Retina (tissue), 1 donor: ENCODE data around the gene SLC17A9.
"Not testable (repeated sequence)": the region's sequence is repeated elsewhere in the genome, so short reads cannot be mapped to it uniquely, and the experiment has no call there.

Source experiments
- DNase-seq: peaks from one replicate; pipeline ENCODE4 v3.0.0-alpha.2; 2016

The SLC17A9 gene

DNA sequence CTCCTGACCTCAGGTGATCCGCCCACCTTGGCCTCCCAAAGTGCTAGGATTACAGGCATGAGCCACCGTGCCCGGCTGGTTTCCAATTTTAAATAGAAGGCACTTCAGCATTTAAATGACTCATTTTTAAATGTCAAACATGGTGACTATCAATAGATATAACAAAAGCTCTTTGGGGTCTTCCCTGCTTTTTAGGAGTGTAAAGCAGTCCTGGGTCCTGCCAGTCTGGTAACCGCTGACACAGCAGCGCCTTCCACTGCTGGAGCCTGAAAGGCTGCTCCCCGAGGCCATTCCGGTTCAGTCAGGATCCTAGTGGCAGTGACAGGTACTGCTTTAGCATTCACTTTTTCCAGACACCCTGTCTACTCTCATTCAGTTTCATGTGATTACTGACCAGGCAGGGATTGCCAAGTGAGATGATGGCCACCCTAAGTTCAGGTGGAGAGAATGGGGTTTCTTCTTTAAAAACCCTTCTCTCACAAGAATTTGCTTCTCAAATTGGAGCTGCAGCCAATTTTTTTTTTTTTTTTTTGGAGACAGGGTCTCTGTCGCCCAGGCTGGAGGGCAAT is 31.3 kb upstream of the SLC17A9 start:
- DNase-seq, result peak; percentile 59

DNA sequence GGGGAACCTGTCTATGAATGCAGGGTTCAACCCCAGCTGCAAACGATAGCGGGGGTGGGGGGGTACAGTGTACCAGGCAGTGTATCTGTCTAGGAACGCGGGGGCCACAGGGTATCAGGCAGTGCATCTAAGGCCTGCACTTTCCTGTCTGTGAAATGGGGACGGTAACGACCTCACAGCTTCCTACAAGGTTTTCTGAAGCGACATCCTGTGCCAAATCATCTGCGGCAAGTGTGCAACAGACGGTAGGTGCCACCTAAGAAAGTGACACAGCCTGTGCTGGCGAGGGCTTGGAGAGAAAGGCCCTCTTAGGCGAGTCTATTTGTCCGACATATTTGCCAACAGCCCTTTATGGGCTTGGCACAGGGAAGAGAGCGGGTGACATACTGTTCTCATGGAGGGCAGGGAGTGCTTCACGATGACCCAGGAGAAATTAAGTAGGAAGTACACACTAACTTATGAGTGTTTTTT is 30.0 kb upstream of the SLC17A9 start:
- no peak for DNase-seq

DNA sequence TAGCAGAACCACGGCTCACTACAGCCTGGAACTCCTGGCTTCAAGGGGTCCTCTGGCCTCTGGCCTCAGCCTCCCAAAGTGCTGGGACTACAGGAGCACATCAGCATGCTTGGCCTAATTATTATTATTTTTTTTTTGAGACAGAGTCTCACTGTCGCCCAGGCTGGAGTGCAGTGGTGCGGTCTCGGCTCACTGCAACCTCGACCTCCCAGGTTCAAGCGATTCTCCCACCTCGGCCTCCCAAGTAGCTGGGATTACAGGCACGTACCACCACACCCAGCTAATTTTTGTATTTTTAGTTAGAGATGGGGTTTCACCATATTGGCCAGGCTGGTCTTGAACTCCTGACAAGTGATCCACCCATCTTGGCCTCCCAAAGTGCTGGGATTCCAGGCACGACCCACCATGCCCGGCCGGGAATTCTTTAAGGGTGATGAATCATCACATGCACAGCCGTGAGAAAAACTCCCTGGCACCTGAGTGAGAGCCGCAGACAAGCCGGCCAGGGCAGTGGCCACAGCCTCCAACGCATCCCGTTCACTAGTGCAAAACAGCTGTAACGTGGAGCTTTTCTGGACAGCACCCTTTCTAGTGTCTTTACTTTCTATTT is 29.3 kb upstream of the SLC17A9 start:
- not testable (repeated sequence) for DNase-seq

DNA sequence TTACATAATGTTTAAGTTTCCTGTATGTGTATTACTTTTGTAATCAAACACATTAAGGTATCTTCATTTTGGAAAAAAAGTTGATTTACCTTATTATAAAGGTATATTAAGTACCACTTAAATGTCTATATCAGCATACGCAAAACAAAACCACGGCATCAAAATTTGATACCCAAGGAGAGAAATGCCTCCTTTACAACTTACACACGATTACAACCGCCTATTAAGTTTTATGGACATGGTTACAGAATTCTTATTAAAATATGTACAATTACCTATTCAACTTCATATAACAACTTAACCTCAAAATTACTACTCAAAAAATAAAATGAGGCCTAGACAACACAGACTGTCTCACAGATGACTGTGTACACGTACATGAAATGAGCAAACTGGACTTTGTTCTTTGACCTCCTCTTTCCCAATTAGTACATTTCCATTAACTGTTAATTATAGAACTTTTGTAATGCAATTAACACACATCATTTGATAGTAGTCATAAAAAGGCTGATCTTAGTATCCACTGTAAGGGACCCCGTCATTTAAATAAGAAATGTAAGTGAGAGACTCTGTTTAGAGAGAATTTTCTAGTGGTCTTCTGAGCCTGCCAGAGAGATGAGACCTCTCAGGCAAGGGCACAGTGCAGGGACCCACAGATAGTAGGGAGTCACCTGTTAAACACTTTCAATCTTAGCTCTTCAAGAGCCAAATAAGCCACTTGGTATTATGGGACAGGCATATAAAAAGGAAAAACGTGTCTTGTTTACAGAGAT is 28.7 kb upstream of the SLC17A9 start:
- no peak for DNase-seq

DNA sequence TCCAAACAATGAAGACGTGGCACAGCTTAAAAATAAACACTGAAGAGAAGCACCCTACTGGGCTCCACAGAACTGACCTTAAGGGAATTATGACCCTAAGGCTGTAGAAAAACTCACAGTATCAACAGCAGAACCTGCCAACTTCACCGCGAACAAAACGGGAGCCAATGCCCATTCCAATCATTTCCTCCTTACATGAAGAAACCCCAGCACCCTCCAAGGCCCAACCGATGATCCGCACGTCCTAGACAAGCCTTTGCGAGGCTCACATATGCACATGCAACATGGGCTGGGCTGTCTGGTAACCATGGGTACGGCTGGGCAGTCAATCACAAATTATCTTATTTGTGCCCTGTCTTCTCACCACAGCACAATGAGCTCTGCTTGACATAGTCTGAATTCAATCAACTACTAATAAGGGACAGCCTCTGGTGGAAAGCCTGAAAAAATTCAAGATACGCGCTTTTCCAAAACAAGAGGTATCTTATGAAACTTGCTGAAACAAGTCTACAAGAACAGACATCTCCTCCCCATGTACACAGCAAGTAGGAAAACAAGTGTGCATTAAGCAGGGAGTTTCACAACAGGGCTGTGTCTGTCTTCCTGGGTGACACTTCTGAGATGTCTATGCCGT is 27.9 kb upstream of the SLC17A9 start:
- peak; percentile 27 for DNase-seq

DNA sequence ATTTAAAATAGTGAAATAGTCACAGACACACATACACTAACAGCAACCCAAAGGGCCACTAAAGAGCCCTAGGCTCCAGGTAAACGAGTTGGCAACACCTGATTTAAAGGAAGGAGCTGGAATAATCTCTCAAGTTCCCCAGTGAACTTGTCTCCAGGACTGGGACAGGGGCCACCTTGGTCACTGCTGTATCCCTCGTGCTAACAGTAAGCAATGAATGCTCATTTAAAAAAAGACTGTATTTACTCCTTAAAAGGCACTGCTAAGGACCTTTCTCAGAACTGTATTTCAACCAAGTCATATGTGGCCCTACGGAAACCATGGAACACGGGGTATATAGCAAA is 27.5 kb upstream of the SLC17A9 start:
- DNase-seq, result peak; percentile 30

DNA sequence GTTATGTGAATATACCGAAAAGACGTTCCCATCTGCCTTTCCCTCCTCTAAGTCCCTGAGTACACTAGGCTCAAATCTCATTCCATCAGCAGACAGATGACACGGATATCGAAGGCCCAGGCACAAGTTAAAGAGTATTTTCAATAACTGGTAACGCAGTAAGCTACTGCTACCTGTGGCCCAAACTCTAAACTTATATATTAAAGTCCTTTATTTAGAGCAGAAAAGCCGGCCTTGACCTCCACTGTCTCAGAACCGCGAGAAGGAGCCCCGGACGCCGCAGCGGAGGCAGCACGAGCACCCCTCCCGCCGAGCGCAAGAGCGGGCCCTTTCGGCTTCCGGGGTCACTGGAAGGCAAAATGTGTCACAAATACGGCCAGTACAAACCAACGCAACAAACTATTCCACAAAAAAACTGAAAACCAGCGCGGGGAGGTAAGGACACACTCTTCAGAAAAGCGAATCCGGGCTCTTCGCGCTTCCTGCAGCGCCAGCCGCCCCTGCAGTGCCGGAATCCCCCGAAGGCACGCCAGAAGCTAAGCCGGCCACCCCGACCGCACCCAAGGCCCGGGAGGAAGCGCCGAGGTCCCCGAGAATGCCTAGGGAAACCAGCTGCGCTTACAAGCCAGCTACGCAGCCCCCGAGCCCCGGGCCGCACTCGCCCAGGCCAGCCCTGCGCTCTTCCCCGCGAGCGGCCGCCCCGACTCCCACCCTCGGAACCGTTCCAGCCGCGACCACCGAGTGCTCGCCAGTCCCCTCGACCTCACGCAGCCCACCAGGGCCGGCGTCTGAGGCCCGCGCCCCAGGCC is 26.9 kb upstream of the SLC17A9 start:
- peak; percentile 69 for DNase-seq

DNA sequence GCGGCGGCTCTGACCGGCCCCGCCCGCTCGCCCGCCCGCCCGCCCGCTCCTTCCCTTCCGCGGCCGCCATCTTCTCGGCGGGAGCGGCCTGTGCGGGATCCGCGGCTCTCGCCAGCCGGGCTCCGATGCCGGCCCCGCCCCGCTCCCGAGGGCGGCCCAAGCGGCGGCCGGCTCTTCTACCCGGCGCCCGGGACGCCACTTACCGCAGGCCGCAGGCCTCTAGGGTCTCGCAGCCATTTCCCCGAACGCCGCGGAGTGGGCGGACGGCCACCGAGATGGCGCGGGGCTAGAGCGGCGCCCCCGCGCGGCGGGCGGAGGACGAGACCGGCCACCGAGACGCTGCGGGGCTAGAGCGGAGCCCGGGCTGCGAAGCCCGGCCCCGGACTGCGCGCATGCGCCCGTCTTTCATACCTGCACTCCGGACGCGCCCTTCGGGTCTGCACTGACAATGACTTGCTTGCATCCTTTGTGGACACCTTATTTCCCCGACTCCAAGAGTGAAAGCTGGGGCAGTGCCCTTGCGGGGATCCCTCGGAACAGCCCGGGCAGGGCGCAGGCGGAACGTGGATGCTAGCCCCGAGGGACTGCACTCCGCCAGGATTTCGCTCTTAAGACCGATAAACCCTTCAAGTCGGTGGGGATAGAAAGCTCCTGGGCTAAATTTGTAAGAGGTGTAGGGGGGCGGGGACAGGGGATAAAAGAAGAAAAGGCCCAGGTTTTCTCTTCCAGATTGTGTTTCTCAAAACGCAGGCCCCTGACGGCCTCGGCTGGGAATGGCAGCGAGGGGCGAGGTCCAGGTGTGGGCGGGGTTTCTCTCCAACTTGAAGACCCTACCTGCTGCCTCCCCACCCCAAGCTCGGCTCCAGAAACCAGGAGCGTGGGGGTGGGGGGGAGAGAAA is 26.0 kb upstream of the SLC17A9 start, which contains the start of gene DIDO1:
TSS of gene DIDO1 (minus strand) at position 277 of the 899 bp plus-strand sequence.
- peak; percentile 95 for DNase-seq

DNA sequence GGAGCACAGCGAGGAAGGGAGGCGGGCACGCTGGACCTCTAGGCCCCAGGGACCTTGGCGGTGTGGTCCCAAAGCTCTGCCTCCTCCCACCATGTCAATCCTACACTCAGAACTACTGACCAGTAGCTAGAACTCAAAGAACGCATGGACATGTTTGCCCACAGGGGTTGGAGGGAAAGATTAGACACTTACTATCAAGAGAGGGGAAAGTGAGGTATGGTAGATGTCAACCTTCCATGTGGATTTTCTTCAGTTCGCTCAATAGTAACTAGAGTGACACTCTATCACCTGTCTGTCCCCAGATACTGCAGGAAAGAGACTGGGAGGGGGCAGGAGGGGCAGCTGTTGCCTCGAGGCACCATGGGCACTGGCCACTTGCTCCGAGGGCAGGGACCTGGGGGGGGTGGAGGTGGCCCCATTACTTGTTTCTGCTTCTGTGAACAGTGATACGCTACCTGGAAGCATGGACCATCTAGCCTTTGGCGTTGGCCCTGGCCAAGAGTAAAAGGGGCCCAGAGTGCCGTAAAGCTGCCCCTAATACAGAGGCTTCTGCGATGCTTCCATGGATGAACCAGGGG is 25.3 kb upstream of the SLC17A9 start:
- no peak for DNase-seq

DNA sequence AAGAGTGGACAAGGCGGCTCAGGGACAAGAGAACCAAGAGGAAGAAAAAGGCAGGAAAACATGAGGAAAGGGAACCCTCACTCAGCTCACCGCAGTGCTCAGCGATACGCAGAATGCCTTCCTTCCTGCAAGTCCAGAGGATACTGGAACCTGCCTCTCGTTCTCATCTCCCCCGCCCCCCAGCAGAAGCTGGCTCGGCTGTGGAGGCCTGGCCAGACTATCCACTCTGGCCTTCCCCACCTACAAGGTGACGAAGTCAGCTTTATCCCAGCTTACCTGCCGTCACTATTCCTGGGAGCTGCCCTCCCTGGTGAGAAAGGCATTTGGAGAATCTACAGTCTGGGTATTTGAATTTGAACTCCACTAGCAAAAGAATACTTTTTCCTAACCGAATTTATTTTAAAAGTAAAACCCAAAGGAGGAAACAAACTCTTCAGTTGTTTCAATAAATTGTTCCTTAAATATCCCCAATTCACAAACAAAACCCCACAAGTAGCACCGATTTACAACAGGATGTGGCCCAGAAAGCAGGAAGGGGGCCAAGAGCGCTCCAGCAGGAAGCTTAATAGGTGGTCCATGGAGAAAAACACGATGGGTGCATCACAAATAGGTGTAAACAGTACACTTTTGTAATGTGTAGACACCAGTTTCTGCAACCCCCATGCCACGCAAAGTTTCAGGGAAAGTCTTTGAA is 24.1 kb upstream of the SLC17A9 start:
- DNase-seq, result no peak

DNA sequence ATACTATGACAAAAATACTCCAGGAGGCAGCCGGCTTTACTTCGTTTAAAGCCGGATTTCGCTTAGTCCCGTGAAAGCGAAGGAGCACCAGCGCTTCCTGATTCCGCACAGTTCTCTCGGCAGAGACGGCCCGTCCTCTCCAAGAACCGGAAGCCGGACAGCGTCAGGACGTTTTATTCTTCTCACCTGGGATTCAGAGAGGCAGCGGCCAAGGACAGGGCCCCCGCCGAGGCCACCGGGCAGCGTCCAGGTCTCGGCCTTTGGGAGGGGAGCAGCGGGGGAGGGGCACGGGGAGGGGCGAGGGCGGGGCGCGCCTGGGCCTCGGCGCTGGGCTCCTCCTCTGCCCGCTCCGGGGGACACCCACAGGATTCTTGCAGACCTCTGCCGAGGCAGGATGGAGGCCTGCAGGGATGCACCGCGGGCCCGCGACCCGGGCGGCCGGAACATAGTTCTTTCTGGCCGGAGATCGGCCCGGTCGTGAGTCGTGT is 23.4 kb upstream of the SLC17A9 start:
- no peak for DNase-seq

DNA sequence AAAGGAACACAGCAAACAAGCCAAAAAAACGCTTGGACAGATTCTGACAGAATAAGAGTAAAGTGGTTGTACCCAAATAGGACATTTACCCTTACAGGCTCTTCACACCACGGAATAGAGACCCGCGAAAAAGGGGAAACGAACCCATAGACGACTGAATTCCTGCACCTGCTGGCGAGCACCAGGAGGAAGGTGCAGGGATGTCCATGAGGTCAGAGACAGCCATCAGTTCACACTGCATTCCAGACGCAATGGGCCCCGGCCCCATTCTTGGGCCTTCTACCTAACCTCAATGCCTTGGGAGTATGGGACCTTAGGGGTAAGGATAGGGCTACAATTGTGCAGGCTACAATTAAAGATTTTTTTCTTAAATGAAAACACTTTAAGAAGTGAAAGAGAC is 21.0 kb upstream of the SLC17A9 start:
- no peak for DNase-seq

DNA sequence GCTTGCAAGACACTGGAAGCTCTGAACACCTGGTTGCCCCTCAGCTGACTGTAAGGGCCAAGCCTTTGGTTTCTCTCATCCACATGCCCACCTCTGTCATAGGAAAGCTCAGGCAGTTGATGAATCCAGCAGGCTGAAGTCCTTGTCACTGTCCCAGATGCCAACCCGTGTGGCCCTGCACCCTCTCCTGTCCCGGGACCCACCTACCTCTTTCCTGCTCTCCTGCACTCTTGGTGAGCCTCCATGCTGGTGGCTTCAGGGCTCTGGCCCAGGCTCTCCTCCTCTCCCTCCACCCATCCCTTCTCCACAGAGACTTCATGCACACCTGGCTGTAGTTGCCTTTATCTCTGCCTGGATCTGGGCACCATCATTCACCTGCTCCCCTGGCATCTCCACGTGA is 18.5 kb upstream of the SLC17A9 start:
- DNase-seq, result no peak

DNA sequence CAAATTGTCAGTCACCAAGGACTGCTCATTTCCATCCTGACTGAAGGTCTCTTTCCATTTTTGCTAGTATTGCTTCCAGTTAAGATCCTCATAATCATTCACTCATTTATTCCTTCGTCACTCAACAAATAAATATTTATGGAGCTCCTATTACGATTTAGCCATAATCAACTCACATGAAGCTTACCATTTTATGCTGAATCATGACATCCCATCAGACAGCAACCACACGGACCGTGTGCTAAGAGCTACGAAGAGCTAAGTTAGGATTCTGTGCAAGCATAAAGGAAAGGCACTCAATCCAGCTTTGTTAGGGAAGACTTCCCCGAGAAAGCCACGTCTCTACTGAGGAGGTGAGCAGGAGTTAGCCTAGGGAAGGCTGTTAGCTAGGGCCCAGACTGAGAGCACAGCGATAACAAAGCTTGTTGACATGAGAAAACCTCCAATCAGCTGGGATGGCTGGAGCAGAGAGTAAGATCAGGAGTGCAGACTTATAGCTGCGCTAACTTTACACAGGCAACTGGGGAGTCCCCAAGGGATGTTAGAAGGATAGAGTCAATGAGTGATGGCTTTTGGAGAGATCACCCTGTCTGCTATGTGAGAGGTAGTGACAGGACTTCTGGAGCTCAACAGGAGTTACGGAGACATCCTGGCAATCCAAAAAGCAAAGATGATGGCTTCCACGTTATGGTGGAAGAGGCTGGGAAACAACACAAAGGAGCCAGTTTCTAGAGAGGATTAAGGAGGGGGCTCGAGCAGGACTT is 17.1 kb upstream of the SLC17A9 start:
- no peak for DNase-seq

DNA sequence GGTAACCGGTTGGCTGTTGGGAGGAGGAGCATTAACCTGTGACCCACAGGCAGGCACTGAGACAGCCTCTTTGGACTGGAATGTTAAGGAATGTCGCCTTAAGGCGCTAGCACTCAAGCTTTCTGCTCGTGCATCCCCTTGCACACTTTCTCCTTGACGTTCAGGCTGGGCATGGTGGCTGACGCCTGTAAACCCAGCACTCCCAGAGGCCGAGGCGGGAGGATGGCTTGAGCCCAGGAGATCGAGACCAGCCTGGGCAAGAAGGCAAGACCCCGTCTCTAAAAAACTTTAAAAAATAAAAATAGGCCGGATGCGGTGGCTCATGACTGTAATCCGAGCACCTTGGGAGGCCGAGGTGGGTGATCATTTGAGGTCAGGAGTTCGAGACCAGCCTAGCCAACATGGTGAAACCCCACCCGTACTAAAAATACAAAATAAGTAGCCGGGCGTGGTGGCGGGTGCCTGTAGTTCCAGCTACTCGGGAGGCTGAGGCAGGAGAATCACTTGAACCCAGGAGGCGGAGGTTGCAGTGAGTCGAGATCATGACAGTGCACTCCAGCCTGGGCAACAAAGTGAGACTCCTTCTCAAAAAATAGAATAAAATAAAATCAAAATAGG is 16.4 kb upstream of the SLC17A9 start:
- DNase-seq, result no peak

DNA sequence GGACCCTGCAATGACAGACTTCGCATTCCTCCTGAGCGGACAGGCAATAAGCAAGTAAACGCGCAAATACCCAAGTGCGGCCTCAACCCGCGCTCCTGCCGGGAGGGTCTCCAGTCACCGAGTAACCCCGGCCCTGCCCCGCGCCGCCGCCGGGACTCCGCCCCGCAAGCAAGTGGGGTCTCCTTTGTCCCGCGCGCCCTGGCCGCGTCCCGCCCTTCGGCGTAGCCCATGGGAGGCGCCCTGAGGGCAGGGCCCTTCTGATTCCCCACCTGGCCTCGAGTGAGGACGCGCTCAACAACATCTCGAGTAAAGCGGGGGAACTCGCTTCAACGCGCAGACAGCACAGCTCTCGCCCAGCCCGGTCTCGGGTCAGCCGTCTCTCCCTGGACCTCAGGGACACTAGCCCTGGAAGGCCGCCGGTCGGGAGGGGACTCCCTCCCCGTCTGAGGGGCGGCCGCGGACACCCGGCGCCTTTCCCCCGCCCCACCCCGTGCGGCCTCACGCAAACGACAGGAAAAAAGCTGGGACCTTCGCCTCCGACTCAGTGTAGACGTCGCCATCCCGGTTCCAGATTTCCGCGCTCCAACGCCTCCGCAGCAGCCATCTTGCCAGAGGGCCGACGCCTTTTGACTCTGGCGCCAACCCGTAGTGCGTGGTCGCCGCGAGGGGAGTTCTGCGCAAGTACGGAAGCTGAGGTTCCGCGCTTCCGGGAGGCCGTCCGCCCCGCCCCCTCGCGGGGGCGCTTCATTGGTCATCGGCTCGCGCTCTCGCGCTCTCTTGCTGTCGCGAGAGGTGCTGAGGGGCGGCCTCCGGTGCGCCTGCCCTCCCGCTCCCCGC is 15.0 kb upstream of the SLC17A9 start:
- peak; percentile 99 for DNase-seq

DNA sequence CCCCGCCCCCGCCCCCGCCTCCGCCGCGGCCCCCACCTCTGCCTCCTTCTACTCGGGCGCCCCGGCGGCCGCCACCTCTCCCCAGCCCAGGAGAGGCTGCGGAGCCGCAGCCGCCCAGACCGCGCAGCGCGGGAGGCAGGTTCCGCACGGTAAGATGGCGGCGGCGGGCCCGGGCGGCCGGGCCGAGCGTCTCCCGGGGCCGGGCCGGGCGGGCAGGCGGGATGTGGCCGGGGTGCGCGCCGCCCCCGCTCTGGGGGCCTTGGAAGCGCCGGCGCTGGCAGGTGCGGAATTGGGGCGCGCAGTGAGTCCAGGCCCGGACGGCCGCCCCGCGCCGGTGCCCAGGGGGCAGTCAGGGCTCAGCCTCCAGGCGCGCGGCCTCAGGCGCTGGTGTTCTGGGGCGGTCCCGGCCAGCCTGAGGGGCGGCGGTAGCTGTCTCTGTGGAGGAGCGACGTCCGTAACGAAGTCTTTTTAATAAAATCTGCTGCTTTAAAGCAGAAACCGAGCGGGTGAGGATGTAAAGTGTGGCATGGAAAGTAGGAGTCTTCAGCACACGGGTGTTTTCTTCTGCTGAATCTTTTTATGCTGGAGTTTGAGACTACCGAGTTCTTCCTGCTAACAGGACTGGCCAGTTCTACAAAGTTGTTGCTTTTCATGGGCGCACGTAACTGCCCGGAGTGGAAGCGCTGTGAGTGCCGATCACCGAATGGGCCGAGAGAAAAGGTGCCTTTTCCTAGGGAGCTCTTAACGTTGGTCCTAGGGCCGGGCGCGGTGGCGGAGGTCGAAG is 14.2 kb upstream of the SLC17A9 start, which contains the start of gene GID8:
TSS of gene GID8 (plus strand) at position 43 of the 784 bp plus-strand sequence. CDS start 3,356 bp downstream, outside the sequence.
- peak; percentile 63 for DNase-seq
